Measurements from ENCODE around the gene XPC.

DNA sequence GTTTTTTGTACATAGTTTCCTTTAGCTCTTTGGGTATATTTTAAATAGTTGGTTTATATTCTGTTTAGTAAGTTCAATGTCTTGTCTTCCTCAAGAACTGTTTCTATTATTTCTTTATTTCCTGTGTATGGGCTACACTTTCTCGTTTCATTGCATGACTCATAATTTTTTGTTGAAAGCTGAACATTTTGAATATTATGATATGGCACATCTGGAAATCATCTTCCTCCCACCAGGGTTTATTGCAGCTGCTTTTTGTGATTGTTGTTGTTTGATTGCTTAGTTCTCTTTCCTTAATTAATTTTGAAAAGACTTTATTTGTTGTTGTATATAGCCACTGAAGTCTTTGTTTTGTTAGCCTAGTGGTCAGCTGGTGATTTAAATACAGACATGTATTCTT is 44.1 kb upstream of the XPC start:
- TF ChIP-seq, protein P1, sequence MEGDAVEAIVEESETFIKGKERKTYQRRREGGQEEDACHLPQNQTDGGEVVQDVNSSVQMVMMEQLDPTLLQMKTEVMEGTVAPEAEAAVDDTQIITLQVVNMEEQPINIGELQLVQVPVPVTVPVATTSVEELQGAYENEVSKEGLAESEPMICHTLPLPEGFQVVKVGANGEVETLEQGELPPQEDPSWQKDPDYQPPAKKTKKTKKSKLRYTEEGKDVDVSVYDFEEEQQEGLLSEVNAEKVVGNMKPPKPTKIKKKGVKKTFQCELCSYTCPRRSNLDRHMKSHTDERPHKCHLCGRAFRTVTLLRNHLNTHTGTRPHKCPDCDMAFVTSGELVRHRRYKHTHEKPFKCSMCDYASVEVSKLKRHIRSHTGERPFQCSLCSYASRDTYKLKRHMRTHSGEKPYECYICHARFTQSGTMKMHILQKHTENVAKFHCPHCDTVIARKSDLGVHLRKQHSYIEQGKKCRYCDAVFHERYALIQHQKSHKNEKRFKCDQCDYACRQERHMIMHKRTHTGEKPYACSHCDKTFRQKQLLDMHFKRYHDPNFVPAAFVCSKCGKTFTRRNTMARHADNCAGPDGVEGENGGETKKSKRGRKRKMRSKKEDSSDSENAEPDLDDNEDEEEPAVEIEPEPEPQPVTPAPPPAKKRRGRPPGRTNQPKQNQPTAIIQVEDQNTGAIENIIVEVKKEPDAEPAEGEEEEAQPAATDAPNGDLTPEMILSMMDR (IDR thresholded peaks at IDR 0.05): no peak
- TF ChIP-seq POLR2A (IDR thresholded peaks at IDR 0.05): no peak
